ENCODE measurements around the gene IFITM10. TPM values are rescaled to one million over a fixed set of nuclear protein-coding genes. Genes with fewer than 3 reads are reported as not detected.

IFITM10 gene
- 2.0 TPM for total RNA-seq
- long read RNA-seq = 0 reads

DNA sequence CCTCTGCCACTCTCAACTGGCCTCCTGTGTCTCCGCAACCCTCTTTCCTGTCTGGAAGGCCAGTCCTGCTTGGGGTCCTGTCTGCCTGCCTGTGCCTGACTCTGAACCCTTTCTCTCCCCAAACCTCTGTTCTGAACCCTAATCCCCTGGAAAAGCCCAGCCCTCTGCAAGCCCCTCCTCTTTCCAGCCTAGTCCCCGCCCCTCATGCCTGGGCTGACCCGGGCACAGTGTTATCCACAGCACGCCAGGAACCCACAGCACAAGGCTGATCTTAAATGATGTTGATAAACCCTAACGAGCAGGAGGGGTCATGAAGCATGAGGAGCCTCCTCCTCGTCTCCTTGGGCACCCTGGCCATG is at the start of gene IFITM10:
Gene IFITM10 (minus strand): TSS at position 115 of the 359 bp plus-strand sequence. CDS start 153 bp downstream, outside the sequence.
- intact Hi-C loops (cut with DNase I) = no loop called here
- no peak for DNase-seq (ENCODE audit: low spot score)

DNA sequence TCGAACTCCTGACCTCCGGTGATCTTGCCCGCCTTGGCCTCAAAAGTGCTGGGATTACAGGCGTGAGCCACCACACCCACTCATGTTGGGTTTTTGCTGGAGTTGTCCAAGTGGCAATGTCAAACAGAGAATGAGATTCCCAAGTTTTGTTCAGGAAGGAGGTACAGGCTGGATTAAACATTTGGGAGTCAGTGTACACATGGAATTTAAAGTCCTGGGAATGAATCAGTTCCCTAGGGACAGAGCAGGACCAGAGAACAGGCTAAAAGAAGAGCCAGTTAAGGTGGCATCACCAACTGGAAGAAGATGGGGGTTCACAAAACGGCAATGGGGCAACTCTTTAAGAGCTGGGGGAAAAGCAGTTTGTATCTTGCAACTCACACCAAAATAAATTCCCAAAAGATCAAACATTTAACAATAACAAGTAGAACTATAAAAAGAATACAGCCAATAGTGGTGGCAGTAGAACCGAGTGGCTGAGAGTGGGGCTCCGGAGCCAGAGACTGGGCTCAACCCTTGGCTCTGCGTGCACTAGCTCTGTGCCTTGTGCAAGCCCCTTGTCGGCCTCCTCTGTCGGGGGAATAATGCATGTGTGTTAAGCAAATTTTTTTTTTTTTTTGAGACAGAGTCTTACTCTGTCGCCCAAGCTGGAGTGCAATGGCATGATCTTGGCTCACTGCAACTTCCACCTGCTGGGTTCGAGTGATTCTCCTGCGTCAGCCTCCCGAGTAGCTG is 47.2 kb upstream of the IFITM10 start:
- no peak for DNase-seq (ENCODE audit: low spot score)
- intact Hi-C loops (cut with DNase I) = no loop called here

DNA sequence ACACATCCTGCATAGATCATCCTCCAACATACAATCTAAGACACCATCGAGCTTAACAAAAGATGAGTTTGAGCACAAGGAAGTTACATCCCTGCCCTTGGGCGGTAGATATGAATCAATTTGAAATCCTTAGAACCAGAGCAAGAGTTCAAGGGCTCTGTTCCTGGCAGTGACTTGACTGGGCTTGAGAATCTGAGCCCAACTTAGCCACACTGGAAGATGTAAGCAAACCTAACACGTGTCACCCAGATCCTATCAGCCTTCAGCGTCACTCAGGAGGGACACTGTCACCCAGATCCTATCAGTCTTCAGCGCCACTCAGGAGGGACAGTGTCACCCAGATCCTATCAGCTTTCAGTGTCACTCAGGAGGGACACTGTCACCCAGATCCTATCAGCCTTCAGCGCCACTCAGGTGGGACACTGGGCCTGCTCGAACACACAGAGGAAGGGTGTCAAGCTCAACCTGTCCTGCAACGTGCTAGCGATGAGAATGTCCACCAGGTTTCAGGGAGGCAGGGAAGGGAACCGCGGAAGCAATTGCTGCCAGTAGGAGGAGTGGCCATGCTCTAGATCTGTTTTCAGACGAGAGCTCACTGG is 46.1 kb upstream of the IFITM10 start:
- DNase-seq (ENCODE audit: low spot score) = no peak
- intact Hi-C loops (cut with DNase I) = no loop called here

DNA sequence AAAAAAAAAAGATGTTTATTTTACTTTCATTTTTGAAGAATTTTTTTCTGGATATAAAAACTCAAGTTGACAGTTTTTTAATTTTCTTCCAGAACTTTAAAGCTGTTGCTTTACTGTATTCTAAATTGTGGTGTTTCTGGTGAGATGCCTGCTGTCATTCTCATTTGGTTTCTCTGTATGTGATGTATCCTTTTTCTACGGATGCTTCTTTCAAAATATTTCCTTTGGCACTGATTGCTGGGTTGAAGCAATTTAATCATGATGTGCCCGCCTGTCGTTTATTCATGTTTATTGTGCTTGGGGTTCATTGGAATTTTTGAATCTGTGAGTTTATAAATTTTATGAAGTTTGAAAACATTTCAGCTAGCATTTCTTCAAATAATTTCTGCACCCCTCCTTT is 42.7 kb upstream of the IFITM10 start:
- intact Hi-C loops (cut with DNase I) = no loop called here
- DNase-seq (ENCODE audit: low spot score) = no peak

DNA sequence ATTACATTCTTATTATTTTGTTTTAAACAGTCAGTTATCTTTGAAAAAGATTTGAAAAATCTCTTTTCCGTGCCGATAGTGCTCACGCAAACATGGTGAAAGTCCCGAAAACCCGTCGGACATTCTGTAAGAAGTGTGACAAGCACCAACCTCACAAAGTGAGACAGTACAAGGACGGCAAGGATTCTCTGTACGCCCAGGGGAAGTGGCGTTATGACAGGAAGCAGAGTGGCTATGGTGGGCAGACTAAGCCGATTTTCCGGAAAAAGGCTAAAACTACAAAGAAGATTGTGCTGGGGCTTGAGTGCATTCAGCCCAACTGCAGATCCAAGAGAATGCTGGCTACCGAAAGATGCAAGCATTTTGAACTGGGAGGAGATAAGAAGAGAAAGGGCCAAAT is 42.1 kb upstream of the IFITM10 start:
- intact Hi-C loops (cut with DNase I) = no loop called here

DNA sequence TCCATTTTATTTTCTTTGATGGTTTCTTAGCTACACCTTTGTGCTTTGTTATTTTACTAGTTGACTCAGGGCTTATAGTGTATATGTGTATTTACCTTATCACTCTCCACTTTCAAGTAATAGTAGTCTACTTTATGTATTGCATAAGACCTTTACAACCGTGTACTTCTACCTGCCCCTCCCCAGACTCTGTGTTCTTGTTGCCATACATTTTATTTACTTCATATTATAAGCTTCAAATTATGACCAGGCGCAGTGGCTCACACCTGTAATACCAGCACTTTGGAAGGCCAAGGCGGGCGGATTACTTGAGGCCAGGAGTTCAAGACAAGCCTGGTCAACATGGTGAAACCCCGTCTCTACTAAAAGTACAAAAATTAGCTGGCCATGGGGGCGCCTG is 41.5 kb upstream of the IFITM10 start:
- intact Hi-C loops (cut with DNase I) = no loop called here
- no peak for DNase-seq (ENCODE audit: low spot score)

More for the DNA sequence above, 42.1 kb upstream of the IFITM10 start:
- no peak for DNase-seq (ENCODE audit: low spot score)

DNA sequence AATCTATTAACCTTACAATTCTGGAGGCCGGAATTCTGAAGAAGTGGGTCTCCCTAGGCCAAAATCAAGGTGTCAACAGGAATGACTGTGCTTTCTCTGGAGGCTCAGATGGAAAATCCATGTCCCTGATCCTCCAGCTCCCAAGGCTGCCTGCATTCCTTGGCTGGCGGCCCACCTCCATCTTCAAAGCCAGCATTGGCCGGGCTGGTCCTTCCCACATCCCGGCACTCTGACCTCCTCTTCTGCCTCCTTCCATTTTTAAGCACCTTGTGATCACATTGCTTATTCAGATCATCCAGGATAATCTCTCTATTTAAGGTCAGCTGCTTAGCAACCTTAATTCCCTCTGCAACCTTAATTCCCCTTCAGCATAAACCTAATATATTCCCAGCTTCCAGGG is 36.1 kb upstream of the IFITM10 start:
- intact Hi-C loops (cut with DNase I) = no loop called here

DNA sequence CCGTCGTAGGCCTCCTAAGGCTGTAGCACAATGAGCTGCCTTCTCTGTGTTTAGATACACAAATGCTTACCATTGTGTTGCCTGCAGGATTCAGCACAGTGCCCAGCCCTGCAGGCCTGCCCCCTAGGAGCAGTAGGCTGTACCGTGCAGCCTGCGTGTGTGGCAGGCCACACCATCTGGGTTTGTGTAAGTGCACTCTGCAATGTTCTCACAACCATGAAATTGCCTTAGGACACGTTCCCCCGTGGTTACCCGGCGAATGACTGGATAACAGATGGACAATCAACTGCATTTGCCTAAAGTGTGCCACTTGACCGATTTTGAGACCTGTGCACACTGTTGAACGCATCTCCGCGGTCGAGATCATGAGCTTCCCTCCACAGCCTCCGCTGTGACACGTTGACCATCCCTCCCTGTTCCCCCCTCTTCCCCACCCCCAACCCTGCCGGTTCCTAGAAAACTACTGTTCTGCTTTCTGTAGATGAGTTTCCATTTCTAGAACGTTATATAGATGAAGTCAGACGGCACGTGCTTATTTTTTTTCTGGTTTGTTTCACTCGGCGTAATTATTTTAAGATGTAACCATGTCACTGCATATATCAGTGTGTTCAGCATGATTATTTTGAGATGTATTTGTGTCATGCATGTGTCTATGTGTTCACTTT is 35.5 kb upstream of the IFITM10 start:
- intact Hi-C loops (cut with DNase I) = no loop called here
- DNase-seq (ENCODE audit: low spot score) = no peak

More for the DNA sequence above, 36.1 kb upstream of the IFITM10 start:
- no peak for DNase-seq (ENCODE audit: low spot score)

DNA sequence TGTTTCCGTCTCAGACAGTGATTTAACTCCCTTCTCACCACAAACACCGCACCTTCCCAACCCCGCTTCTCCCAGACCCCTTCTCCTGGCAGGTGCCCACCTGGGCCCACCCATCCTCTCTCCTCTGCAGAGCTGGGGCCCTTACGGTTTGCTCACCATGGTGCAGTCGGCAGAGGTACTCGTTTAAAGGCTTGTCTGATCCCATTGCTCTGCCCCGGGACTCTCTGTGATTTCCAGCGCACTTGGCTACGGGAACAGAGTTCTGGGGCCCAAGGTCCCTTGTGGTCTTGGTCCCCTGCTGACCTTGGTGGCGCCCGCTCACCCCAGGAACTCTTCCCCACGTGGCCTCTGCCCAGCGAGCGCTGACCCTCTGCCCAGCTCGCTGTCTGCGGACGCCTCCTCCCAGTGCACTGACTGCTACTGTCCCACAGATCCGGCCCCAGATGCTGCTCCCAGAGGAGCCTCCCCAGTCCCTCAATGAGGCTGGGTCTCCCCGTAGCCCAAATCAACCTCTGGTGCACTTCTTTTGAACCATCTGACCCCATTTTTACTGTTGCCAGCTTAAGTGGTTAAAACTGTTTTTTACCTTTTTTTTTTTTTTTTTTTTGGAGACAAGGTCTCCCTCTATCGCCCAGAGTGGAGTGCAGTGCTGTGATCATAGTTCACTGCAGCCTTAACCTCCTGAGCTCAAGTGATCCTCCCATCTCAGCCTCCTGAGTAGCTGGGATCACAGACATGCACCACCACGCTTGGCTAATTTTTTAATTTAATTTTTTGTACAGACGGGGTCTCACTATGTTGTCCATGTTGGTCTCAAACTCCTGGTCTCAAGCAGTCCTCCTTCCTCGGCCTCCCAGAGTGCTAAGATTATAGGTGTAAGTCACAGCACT is 34.6 kb upstream of the IFITM10 start:
- no peak for DNase-seq (ENCODE audit: low spot score)
- intact Hi-C loops (cut with DNase I) = no loop called here

DNA sequence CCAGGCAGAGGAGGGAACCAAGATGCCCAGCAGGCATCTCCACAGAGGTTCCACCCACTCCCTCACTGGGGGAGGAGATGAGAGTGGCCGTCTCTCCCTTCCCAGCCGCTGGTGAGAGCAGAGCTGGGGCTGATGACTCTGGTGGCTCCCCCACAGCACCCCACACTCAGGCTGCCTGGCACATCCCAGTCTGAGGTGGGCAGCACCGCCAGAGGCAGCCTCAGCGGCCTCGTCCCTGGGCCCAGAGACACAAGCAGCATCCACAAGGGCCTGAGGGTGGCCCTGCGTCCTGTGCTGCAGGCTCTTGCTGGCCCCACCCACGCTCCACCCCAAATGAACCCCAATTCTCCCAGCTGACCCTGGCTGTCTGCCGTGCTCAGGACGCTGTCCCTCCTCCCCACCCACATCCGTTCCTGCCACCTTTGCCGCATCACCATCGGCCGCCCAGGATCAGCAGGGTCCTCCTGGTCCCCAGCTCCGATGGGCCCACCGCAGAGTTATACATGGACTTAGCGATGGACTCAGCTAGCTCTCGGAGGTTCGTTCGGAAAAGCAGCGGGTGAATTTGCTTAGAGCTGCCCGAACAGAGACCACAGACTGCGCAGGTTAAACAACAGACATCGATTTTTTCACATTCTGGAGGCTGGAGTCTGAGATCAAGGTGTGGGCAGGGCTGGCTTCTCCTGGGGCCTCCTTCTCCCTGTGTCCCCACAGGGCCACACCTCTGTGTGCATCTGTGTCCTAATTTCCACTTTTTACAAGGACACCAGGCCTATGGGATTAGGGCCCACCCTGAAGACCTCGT is 33.5 kb upstream of the IFITM10 start:
- intact Hi-C loops (cut with DNase I) = no loop called here
- DNase-seq (ENCODE audit: low spot score) = no peak

DNA sequence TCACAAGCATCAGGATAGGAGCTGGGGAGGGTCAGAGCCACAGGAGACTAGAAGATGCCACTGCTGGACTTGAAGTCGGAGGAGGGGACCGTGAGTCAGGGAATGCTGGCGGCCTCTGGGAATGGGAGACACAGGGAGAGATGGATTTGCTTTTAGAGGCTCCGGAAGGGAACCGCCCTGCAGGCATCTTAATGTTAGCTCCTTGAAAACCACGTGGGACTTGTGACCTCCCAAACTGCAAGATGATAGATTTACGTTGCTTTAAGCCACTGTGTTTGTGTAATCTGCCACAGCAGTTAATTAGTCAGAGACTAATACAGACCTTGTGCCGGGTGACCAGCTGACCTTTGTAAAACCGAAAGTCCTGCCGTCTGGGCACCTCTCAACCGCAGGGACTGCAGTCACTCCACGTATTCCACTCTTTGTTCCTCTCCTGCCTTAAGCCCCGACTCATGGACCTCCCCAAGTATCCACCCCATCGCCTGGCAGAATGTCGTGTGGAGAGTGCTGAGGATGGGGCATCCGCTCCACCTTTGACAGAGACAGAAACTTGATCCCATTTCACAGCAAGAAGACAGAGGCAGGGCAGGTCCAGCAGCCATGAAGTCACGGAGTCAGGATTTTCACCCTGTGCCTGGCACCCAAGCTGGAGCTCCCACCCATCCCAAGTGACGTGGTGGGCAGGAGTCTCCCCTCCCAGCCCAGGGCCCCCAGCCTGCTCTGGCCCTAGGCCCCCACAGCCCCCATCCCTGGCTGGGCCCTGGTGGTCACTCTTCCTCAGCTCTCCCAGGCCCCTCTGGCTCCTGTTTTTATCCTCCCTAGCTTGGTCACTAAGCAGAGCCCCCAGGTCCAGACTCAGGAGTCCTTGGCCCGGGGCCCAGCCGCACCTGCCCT is 32.7 kb upstream of the IFITM10 start:
- DNase-seq (ENCODE audit: low spot score) = peak; percentile 50
- intact Hi-C loops (cut with DNase I) = no loop called here

DNA sequence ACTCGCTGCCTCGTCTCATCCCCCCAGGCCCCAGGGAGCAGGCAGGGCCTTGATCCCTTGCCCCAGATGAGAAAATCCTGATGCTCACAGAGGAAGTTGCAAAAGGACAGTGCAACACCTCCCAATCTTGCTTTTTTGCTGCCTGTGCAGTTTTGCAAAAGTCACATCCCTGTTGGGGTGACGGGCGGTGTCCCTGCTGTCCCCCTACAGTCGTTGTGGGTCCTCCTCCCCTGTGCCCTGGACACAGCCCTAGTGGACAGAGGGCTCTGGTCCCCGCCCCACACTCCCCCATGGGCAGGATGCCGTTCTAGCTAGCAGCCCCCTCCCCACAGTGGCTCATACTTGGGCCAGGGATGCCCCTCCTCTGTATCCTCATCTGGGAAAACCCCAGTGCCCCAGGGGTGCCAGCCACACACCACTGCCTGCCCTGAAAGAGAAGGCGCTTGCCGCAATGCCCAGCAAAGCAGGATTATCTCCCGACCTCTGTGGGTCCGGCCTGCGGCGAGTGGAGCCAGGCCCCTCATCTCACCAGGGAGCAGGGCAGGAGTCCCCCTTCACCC is 31.7 kb upstream of the IFITM10 start:
- DNase-seq (ENCODE audit: low spot score) = peak; percentile 75
- intact Hi-C loops (cut with DNase I) = no loop called here

DNA sequence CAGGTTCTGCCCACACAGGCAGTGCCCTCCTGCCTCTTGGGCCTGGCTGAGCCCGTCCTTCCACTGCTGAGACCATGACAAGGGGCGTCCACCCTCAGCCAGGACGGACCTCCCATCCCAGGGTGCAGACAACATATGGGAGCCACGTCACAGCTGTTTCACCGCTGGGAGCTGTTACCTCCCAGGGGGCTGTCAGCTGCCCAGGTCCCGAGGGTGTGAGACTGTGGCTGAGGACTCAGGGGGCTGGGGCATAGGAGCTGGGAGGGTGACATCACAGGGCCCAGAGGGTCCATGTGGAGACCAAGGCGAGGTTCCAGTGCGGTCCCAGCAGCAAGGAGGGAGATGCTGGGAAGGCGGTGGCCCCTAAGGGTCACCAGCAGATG is 31.2 kb upstream of the IFITM10 start:
- DNase-seq (ENCODE audit: low spot score) = no peak
- intact Hi-C loops (cut with DNase I) = no loop called here

DNA sequence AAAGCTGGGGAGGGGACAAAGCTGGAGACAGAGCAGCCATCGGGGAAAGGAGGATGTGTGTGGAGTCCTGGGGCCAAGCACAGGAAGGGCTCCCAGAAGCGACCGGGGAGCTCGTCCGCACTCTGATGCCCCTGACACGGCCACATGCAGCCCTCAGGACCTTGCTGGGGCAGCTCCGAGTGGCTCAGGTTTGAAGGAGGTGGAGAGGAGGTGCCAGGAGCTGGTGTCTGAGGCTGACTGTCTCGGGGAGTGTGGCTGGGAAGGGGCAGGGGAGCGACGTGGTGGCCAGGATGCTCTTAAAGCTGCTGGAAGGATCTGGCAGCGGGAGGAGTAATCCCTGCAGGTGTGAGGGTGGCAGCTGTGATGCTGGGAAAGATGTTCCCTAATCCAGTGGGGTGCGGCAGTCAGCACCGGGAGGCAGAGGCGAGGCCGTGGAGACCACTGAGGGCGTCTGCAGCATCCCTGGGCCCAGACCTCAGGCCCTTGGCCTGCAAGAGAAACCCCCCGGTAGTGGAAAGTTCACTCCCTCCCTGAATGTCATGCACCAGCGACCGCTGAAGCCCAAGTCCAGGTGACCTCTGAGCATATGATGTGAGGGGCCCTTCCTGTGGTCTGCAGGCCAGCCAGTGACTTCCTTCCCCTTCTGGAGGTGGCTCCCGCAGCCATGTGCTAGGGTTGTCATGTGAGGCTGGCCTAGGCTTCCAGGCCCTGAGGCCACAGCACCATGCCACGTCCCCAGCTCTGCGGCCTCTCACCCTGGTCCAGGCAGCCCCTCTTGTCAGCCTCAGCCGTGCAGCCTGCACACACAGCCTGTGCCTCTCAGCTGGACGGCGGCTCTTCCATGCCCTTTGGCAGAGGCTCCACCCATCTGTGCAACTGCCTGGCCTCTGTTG is 30.6 kb upstream of the IFITM10 start:
- intact Hi-C loops (cut with DNase I) = no loop called here
- peak; percentile 91 for DNase-seq (ENCODE audit: low spot score)

DNA sequence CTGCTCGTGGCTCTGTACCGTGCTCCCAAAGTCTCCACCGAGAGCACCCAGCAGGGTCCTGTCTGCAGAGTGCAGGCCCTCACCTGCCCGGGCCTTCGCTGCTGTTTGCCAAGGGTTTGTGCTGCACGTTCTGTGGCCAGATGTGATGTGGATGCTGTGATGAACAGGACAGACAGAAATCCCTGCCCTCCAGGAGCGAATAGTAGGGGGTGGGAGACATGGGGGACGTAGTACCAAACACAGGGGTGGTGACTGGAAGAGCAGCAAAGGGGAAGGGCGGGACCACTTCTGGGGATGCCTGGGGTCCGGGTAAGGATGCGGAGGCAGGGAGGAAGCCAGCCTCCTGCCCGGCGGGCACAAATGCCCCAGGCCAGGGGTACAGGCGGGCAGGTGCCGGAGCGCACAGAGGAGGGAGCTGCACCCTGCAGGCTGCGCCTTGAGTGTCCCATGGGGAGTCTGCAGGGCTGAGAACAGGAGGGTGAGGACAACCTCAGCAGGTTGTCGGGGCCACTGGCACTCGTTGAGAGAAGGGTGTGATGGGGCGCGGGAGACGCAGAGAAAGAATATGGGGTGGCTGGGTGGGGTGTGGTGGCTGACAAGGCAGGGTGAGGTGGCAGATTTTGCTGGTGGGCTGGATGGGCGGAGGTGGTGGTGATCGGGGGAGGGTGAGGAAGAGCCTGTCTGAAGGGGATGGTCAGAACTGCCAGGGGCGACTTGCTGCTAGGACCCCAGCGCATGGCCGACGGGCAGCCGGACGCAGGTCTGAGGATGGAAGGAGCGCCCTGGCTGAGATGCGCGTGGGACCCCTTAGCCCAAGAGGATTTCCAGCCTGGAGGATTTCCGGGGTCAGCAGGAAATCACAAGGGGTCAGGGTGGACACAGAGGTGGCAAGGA is 29.7 kb upstream of the IFITM10 start:
- DNase-seq (ENCODE audit: low spot score) = peak; percentile 56
- intact Hi-C loops (cut with DNase I) = no loop called here

Data from cardiac septum (tissue), 1 donor.